Lower lobe of right lung (tissue), 2 donors: ENCODE measurements around the gene ZNF333. TPM values are rescaled to one million over a fixed set of nuclear protein-coding genes. Genes with fewer than 3 reads are reported as not detected.

Source experiments
- ATAC-seq, 2 donors: fragments of 200-7000 bp; cut with Tn5 transposase; one replicate each; pipeline ENCODE4 v1.9.1; 2020 to 2022; ENCODE audit warnings: mild to moderate bottlenecking in 2 of 2, moderate library complexity in 2 of 2
- DNase-seq: peaks from one replicate; pipeline ENCODE4 v3.0.0-alpha.2; 2020
- H3K27ac ChIP-seq: fragments of 200-600 bp; one replicate; pipeline ENCODE4 v1.8.0; 2022
- H3K27me3 ChIP-seq: fragments of 200-600 bp; one replicate; pipeline ENCODE4 v1.8.0; 2022; ENCODE audit warnings: low read depth
- H3K36me3 ChIP-seq: fragments of 200-600 bp; one replicate; pipeline ENCODE4 v1.8.0; 2022; ENCODE audit warnings: mild to moderate bottlenecking
- H3K4me1 ChIP-seq: fragments of 200-600 bp; one replicate; pipeline ENCODE4 v1.8.0; 2022
- H3K4me3 ChIP-seq: fragments of 200-600 bp; one replicate; pipeline ENCODE4 v1.8.0; 2022; ENCODE audit warnings: mild to moderate bottlenecking
- H3K9me3 ChIP-seq: fragments of 200-600 bp; one replicate; pipeline ENCODE4 v1.8.0; 2022
- intact Hi-C: fragments of 100-400 bp; cut with DNase I; formaldehyde crosslinking; loops from one replicate; pipeline ENCODE4 v1.11.0; 2022
- total RNA-seq: library from RNA; stranded (reverse); fragmentation: NEBNext Ultra II Directional; extraction: Animal tissue kit (Norgen Biotek cat#: 25700); gene quantifications from one replicate; pipeline ENCODE4 v1.2.1, GENCODE V29; 2021
- TF ChIP-seq, protein P1 (sequence below): fragments of 200-600 bp; IDR thresholded peaks from one replicate; pipeline ENCODE4 v1.8.0; 2022; ENCODE audit warnings: antibody characterized with exemption, mild to moderate bottlenecking
- donor health status: DM: no; HTN: yes; CAD: no; lungs with severe emphysema.

ZNF333 gene
- total RNA-seq, 1 donor from 2014 or later, result 20.0 TPM

DNA sequence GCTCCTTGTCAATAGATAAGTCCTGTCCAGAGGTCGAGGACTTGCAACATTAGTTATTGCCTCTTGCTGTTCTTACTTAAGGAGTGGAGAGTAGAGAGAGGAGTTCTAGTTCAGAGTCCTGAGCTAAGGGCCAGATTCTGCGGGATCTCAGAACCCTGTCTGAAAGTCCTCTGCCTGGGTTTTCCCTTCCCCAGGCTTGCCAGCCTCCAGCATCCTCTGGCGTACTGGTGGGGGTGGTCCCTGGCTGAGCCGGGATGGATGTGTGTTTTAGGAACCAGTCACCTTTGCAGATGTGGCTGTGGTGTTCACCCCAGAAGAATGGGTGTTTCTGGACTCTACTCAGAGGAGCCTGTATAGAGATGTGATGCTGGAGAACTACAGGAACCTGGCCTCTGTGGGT is 26.0 kb downstream of the ZNF333 start:
- no peak for ATAC-seq
- Histone ChIP-seq H3K9me3 (peaks cover 74% of the 10 kb centered on the region), H3K27ac (no peak overlapping the region), H3K27me3 (no peaks in the 10 kb centered on the region), H3K4me1 (no peaks in the 10 kb centered on the region), H3K36me3 (peaks cover 72% of the 10 kb centered on the region), H3K4me3 (no peak overlapping the region)
- TF ChIP-seq, protein P1, sequence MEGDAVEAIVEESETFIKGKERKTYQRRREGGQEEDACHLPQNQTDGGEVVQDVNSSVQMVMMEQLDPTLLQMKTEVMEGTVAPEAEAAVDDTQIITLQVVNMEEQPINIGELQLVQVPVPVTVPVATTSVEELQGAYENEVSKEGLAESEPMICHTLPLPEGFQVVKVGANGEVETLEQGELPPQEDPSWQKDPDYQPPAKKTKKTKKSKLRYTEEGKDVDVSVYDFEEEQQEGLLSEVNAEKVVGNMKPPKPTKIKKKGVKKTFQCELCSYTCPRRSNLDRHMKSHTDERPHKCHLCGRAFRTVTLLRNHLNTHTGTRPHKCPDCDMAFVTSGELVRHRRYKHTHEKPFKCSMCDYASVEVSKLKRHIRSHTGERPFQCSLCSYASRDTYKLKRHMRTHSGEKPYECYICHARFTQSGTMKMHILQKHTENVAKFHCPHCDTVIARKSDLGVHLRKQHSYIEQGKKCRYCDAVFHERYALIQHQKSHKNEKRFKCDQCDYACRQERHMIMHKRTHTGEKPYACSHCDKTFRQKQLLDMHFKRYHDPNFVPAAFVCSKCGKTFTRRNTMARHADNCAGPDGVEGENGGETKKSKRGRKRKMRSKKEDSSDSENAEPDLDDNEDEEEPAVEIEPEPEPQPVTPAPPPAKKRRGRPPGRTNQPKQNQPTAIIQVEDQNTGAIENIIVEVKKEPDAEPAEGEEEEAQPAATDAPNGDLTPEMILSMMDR, result no peak
- DNase-seq, result no peak
- intact Hi-C loops, result no loop called here

DNA sequence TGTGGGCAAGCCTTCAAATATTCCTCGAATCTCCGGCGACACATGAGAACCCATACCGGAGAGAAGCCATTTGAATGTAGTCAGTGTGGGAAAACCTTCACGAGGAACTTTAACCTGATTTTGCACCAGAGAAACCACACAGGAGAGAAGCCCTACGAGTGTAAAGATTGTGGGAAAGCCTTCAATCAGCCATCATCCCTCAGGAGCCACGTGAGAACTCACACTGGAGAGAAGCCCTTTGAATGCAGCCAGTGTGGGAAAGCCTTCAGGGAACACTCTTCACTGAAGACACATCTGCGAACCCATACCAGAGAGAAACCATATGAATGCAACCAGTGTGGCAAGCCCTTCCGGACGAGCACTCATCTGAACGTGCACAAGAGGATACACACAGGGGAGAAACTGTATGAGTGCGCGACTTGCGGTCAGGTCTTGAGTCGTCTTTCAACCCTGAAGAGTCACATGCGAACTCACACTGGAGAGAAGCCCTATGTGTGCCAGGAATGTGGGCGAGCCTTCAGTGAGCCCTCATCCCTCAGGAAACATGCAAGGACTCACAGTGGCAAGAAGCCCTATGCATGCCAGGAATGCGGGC is 28.8 kb downstream of the ZNF333 start:
- intact Hi-C loops, result no loop called here
- Histone ChIP-seq H3K36me3 (peaks cover 51% of the 10 kb centered on the region), H3K4me1 (no peaks in the 10 kb centered on the region), H3K9me3 (peaks cover 97% of the 10 kb centered on the region), H3K27ac (no peak overlapping the region), H3K27me3 (no peaks in the 10 kb centered on the region), H3K4me3 (no peak overlapping the region)
- no peak for ATAC-seq
- DNase-seq, result no peak
- TF ChIP-seq, protein P1, result no peak

DNA sequence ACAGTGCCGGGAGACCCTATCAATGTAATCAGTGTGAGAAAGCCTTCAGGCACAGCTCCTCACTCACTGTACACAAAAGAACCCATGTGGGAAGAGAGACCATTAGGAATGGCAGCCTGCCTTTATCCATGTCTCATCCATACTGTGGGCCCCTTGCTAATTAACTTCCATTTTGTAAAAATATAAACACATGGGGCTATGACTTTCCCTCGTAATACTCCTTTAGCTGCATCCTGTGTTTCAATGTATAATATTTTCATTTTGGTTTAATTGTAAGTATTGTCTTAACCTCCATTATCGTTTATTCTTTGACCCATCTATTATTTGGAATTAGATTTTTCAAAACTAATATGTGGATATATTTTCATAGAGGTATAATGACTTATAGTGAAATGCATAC is 29.3 kb downstream of the ZNF333 start:
- Histone ChIP-seq H3K27me3 (no peaks in the 10 kb centered on the region), H3K4me1 (no peaks in the 10 kb centered on the region), H3K4me3 (no peak overlapping the region), H3K36me3 (peaks cover 47% of the 10 kb centered on the region), H3K27ac (no peak overlapping the region), H3K9me3 (peaks cover 99% of the 10 kb centered on the region)
- TF ChIP-seq, protein P1, result no peak
- no peak for ATAC-seq
- intact Hi-C loops, result no loop called here
- DNase-seq, result no peak

DNA sequence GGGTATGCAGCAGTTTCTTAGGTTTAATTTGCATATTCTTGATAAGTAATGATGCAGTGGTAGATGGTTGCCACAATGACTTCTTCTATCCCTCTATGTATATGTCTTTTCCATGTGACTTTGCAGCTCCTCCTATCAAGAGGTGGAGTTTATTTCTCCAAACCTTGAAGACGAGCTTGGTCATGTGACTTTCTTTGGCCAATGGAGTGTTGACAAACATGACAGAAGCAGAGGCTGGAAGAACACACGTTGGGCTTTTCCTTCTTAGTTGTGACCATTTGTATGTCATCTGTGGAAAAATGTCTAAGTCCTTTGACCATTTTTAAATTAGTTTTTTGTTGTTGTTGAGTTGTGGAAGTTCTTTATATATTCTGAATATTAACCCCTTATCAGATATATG is 32.3 kb downstream of the ZNF333 start:
- TF ChIP-seq, protein P1, result no peak
- Histone ChIP-seq H3K9me3 (peaks cover 100% of the 10 kb centered on the region), H3K36me3 (peaks cover 19% of the 10 kb centered on the region)

DNA sequence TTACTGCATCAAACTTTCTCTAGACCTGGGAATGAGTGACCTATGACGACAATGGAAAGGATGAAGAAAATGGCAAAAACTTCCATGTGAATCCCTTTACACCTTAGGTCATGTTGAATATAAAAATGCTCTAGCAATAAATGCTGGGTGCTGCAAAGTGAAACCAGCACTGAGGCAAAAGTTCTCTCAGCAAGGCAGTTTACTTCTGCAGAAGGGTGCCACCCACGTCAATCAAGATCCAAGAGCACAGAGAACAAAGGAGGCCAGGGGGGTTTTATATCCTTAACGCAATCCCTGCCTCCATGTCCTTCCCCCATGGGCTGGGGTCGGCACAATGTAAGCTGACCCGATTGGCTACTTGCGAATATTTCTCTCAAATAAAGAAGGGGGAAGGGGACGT is 38.7 kb downstream of the ZNF333 start:
- Histone ChIP-seq H3K27ac (no peak overlapping the region), H3K9me3 (peaks cover 62% of the 10 kb centered on the region), H3K4me3 (no peak overlapping the region), H3K4me1 (no peaks in the 10 kb centered on the region), H3K36me3 (no peaks in the 10 kb centered on the region), H3K27me3 (no peaks in the 10 kb centered on the region)
- TF ChIP-seq, protein P1, result no peak
- ATAC-seq, result no peak
- intact Hi-C loops, result no loop called here
- DNase-seq, result no peak

More for the DNA sequence above, 32.3 kb downstream of the ZNF333 start:
- H3K4me3 ChIP-seq, result no peak overlapping the region
- no peak overlapping the region for H3K27ac ChIP-seq
- H3K27me3 ChIP-seq, result no peaks in the 10 kb centered on the region
- no peaks in the 10 kb centered on the region for H3K4me1 ChIP-seq
- intact Hi-C loops, result no loop called here
- DNase-seq (no peak), ATAC-seq (no peak)
